ENCODE data around the gene AKAP14. TPM values are rescaled to one million over a fixed set of nuclear protein-coding genes. Genes with fewer than 3 reads are reported as not detected.

The AKAP14 gene
- total and polyA plus RNA-seq, 2 experiments from 2014 or later, result 2.5 to 3.3 TPM

DNA sequence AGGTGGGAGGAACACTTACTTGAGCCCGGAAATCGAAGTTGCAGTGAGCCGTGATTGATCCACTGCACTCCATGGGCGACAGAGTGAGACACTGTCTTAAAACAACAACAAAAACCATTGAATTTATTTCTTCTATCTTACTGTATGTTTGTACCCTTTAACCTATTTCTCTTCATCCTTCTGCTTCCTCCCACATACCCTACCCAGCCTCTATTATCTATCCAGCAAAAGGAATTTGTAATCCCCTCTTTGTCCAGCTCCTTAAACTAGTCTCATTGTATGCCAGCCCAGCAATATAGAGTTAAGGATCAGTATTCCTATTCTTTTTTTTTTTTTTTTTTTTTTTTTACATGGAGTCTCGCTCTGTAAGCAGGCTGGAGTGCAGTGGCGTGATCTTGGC is 49.8 kb downstream of the AKAP14 start (continued):
- TF ChIP-seq, protein P1, sequence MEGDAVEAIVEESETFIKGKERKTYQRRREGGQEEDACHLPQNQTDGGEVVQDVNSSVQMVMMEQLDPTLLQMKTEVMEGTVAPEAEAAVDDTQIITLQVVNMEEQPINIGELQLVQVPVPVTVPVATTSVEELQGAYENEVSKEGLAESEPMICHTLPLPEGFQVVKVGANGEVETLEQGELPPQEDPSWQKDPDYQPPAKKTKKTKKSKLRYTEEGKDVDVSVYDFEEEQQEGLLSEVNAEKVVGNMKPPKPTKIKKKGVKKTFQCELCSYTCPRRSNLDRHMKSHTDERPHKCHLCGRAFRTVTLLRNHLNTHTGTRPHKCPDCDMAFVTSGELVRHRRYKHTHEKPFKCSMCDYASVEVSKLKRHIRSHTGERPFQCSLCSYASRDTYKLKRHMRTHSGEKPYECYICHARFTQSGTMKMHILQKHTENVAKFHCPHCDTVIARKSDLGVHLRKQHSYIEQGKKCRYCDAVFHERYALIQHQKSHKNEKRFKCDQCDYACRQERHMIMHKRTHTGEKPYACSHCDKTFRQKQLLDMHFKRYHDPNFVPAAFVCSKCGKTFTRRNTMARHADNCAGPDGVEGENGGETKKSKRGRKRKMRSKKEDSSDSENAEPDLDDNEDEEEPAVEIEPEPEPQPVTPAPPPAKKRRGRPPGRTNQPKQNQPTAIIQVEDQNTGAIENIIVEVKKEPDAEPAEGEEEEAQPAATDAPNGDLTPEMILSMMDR (conservative IDR thresholded peaks at IDR 0.05; ENCODE audit: low read depth in 2 of 2), result no peak
- no peak for TF ChIP-seq POLR2AphosphoS5 (IDR thresholded peaks at IDR 0.05; ENCODE audit: low read depth)
- TF ChIP-seq ZNF114 (CRISPR knock-in tag; IDR thresholded peaks at IDR 0.05), result no peak
- TF ChIP-seq EZH2phosphoT487 (IDR thresholded peaks at IDR 0.05; ENCODE audit: unreplicated experiment), result no peak
- TF ChIP-seq STAT1 (IDR thresholded peaks at IDR 0.05; ENCODE audit: unreplicated experiment), result no peak
- no peak for TF ChIP-seq EZH2 (IDR thresholded peaks at IDR 0.05; ENCODE audit: low read depth, unreplicated experiment)
- TF ChIP-seq ETS1 (IDR thresholded peaks at IDR 0.05), result no peak

DNA sequence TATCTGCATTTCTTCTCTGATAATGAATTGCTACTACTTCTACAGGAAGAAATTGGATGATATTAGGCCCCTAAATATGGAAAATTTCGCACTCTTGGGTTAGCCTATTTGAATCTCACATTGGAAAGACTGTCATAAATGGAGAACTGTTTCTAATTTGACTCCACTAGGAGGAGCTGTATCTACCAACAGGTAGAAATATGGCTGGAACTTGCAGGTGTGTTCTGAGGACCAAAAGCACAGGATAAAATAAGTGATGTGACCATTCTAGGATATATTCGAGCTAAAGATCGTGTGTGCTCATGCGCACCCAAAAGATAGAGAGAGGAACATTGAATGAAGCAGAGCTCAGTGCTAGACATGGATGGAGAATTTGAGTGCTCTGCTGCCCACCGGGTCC is 52.7 kb downstream of the AKAP14 start:
- Histone ChIP-seq H3K4me1 (ENCODE audit: insufficient read depth) (no peaks in the 10 kb centered on the region), H3K4me2 (no peak overlapping the region), H3K27ac (ENCODE audit: low read depth) (no peak overlapping the region), H3K36me3 (ENCODE audit: insufficient read depth) (no peaks in the 10 kb centered on the region), H3K27me3 (ENCODE audit: insufficient read depth) (no peaks in the 10 kb centered on the region), H3K4me3 (no peak overlapping the region), H3F3A (replicated peaks; ENCODE audit: low read depth) (no peaks in the 10 kb centered on the region), H3K79me2 (replicated peaks; ENCODE audit: insufficient read depth) (no peaks in the 10 kb centered on the region), H3K9me2 (ENCODE audit: insufficient read depth) (no peaks in the 10 kb centered on the region), H2AFZ (no peak overlapping the region), H4K20me1 (replicated peaks; ENCODE audit: insufficient read depth) (no peaks in the 10 kb centered on the region)
- Mint-ChIP-seq H3K4me1 (no peaks in the 10 kb centered on the region), H3K9me3 (no peaks in the 10 kb centered on the region), H3K27me3 (ENCODE audit: insufficient read depth, low read depth, poor library complexity) (no peaks in the 10 kb centered on the region), H3K27ac (no peak overlapping the region), H3K4me3 (no peak overlapping the region), H3K36me3 (ENCODE audit: low read depth) (no peaks in the 10 kb centered on the region)
- no peak for TF ChIP-seq STAT1 (IDR thresholded peaks at IDR 0.05; ENCODE audit: unreplicated experiment)
- TF ChIP-seq, protein P1 (conservative IDR thresholded peaks at IDR 0.05; ENCODE audit: low read depth in 2 of 2), result peak; percentile 35 to 36
- no peak for TF ChIP-seq ETS1 (IDR thresholded peaks at IDR 0.05)
- no peak for ATAC-seq
- DNase-seq (ENCODE audit: low spot score), result peak; percentile 13
